ENCODE results near the gene ITGB2.

Gene ITGB2

DNA sequence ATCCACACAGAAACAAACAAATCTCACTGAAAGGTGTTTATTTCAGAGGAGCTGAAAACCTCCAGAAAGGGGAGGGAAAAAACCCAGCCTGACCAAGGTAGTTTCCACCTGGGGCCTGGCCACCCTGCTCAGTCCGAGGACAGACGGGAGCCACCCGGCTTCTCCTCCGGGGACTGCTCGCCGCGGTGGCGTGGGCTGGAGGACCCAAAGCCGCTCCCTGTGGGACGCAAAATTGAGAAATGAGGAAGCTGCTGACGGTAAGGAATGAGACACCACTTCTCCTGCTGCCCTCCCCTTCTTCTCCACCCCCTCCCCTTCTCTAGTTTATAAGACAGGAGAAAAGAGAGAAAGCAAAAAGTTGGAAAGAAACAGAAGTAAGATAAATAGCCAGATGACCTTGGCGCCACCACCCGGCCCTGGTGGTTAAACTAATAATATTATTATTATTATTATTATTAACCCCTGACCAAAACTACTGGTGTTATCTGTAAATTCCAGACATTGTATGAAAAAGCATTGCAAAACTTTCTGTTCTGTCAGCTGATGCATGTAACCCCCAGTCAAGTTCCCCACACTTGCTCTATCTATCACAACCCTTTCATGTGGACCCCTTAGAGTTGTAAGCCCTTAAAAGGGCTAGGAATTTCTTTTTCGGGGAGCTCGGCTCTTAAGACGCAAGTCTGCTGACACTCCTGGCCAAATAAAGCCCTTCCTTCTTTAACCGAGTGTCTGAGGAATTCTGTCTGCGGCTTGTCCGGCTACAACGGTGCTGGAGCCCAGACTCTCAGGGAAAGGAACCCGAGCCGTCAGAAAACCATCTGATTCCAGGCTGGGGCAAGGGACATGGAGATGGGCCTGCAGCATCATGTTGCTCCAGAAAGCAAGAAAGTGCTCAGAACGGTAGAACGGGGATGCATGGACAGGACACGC lies 12.5 kb downstream of the ITGB2 start:
- no CpG with 5 or more reads among the region's 25 CpGs for WGBS (ENCODE audit: extremely low coverage, insufficient coverage, insufficient read length)
- Histone ChIP-seq H3K4ac (ENCODE audit: low read depth, low read length) (no peak overlapping the region), H3K9me3 (ENCODE audit: insufficient read depth, low read depth, low read length) (peaks cover 4% of the 10 kb centered on the region)

GRCh38 chr21:44907225-44907965 lies 13.3 kb downstream of the ITGB2 start:
- no peak overlapping the region for H2BK120ac ChIP-seq (ENCODE audit: insufficient read depth, low read length, poor library complexity)
- H3K4me2 ChIP-seq (ENCODE audit: low read length) = no peak overlapping the region
- no peaks in the 10 kb centered on the region for H3K79me1 ChIP-seq (ENCODE audit: low read length)
- WGBS (ENCODE audit: extremely low coverage, insufficient coverage, insufficient read length) = no CpG with 5 or more reads among the region's 16 CpGs
- no peak overlapping the region for H2BK5ac ChIP-seq (ENCODE audit: low read depth, low read length, poor library complexity)
- H3K14ac ChIP-seq (ENCODE audit: low read length) = no peak overlapping the region
- no peaks in the 10 kb centered on the region for H3K36me3 ChIP-seq (ENCODE audit: control insufficient read depth in 1 of 2, insufficient read depth in 2 of 2, low read length in 2 of 2)
- no peak overlapping the region for H4K8ac ChIP-seq (ENCODE audit: low read depth, low read length)
- no peaks in the 10 kb centered on the region for H3K27me3 ChIP-seq (ENCODE audit: insufficient read depth, low read length)
- H3K4me3 ChIP-seq (ENCODE audit: low read depth, low read length) = no peak overlapping the region
- H3K9ac ChIP-seq (ENCODE audit: low read length) = no peak overlapping the region
- H2AK5ac ChIP-seq (ENCODE audit: low read length) = no peak overlapping the region
- H3K9me3 ChIP-seq (ENCODE audit: insufficient read depth, low read depth, low read length) = peaks cover 8% of the 10 kb centered on the region
- no peak overlapping the region for H3K23ac ChIP-seq (ENCODE audit: low read length)
- H2BK12ac ChIP-seq (ENCODE audit: low read length) = no peak overlapping the region
- no peak overlapping the region for H4K12ac ChIP-seq (ENCODE audit: low read depth, low read length)
- no peak for DNase-seq
- H4K91ac ChIP-seq (ENCODE audit: low read depth, low read length) = no peak overlapping the region
- peaks cover 0 to 2% of the 10 kb centered on the region in 2 experiments for H3K4me1 ChIP-seq (ENCODE audit: control insufficient read depth in 1 of 2, insufficient read depth in 2 of 2, low read length in 2 of 2)
- H3K79me2 ChIP-seq (ENCODE audit: control insufficient read depth, insufficient read depth, low read length, poor library complexity) = no peaks in the 10 kb centered on the region
- no peak overlapping the region for H2AFZ ChIP-seq (ENCODE audit: insufficient read depth, low read length, poor library complexity)
- H3K4ac ChIP-seq (ENCODE audit: low read depth, low read length) = no peak overlapping the region
- no peak overlapping the region for H3K27ac ChIP-seq (ENCODE audit: low read depth, low read length)
- H3K18ac ChIP-seq (ENCODE audit: low read length) = no peak overlapping the region

More for the DNA sequence above, 12.5 kb downstream of the ITGB2 start:
- no peak overlapping the region for H2BK12ac ChIP-seq (ENCODE audit: low read length)
- H3K4me3 ChIP-seq (ENCODE audit: low read depth, low read length) = no peak overlapping the region
- peak in 1 of 2 donors; percentile 34 for DNase-seq
- H3K36me3 ChIP-seq (ENCODE audit: control insufficient read depth in 1 of 2, insufficient read depth in 2 of 2, low read length in 2 of 2) = no peaks in the 10 kb centered on the region
- H2AK5ac ChIP-seq (ENCODE audit: low read length) = no peak overlapping the region
- H4K12ac ChIP-seq (ENCODE audit: low read depth, low read length) = no peak overlapping the region
- no peak overlapping the region for H3K18ac ChIP-seq (ENCODE audit: low read length)
- no peak overlapping the region for H2BK5ac ChIP-seq (ENCODE audit: low read depth, low read length, poor library complexity)
- no peaks in the 10 kb centered on the region for H3K79me2 ChIP-seq (ENCODE audit: control insufficient read depth, insufficient read depth, low read length, poor library complexity)
- H3K23ac ChIP-seq (ENCODE audit: low read length) = no peak overlapping the region
- H3K4me1 ChIP-seq (ENCODE audit: control insufficient read depth in 1 of 2, insufficient read depth in 2 of 2, low read length in 2 of 2) = no peaks in the 10 kb centered on the region
- no peak overlapping the region for H3K4me2 ChIP-seq (ENCODE audit: low read length)
- no peaks in the 10 kb centered on the region for H3K27me3 ChIP-seq (ENCODE audit: insufficient read depth, low read length)
- H4K8ac ChIP-seq (ENCODE audit: low read depth, low read length) = no peak overlapping the region
- no peak overlapping the region for H3K27ac ChIP-seq (ENCODE audit: low read depth, low read length)
- H4K91ac ChIP-seq (ENCODE audit: low read depth, low read length) = no peak overlapping the region
- H2AFZ ChIP-seq (ENCODE audit: insufficient read depth, low read length, poor library complexity) = no peak overlapping the region
- H3K79me1 ChIP-seq (ENCODE audit: low read length) = no peaks in the 10 kb centered on the region
- no peak overlapping the region for H3K9ac ChIP-seq (ENCODE audit: low read length)
- no peak overlapping the region for H2BK120ac ChIP-seq (ENCODE audit: insufficient read depth, low read length, poor library complexity)
- H3K14ac ChIP-seq (ENCODE audit: low read length) = no peak overlapping the region

GRCh38 chr21:44905728-44906090 lies 15.0 kb downstream of the ITGB2 start:
- no peak overlapping the region for H3K4me3 ChIP-seq (ENCODE audit: low read depth, low read length)
- peak in 1 of 2 donors; percentile 6 for DNase-seq
- no peak overlapping the region for H3K4me2 ChIP-seq (ENCODE audit: low read length)
- no peak overlapping the region for H3K9ac ChIP-seq (ENCODE audit: low read length)
- no peak overlapping the region for H4K91ac ChIP-seq (ENCODE audit: low read depth, low read length)
- H2BK12ac ChIP-seq (ENCODE audit: low read length) = no peak overlapping the region
- H4K12ac ChIP-seq (ENCODE audit: low read depth, low read length) = no peak overlapping the region
- H3K36me3 ChIP-seq (ENCODE audit: control insufficient read depth in 1 of 2, insufficient read depth in 2 of 2, low read length in 2 of 2) = no peaks in the 10 kb centered on the region
- H3K9me3 ChIP-seq (ENCODE audit: insufficient read depth, low read depth, low read length) = peaks cover 15% of the 10 kb centered on the region
- H3K27me3 ChIP-seq (ENCODE audit: insufficient read depth, low read length) = no peaks in the 10 kb centered on the region
- WGBS (ENCODE audit: extremely low coverage, insufficient coverage, insufficient read length) = no CpG with 5 or more reads among the region's 7 CpGs
- peaks cover 6% of the 10 kb centered on the region in 2 experiments for H3K4me1 ChIP-seq (ENCODE audit: control insufficient read depth in 1 of 2, insufficient read depth in 2 of 2, low read length in 2 of 2)
- no peak overlapping the region for H3K18ac ChIP-seq (ENCODE audit: low read length)
- H3K14ac ChIP-seq (ENCODE audit: low read length) = no peak overlapping the region
- no peak overlapping the region for H2AK5ac ChIP-seq (ENCODE audit: low read length)
- H2BK5ac ChIP-seq (ENCODE audit: low read depth, low read length, poor library complexity) = no peak overlapping the region
- H3K79me1 ChIP-seq (ENCODE audit: low read length) = no peaks in the 10 kb centered on the region
- H2BK120ac ChIP-seq (ENCODE audit: insufficient read depth, low read length, poor library complexity) = no peak overlapping the region
- no peak overlapping the region for H2AFZ ChIP-seq (ENCODE audit: insufficient read depth, low read length, poor library complexity)
- H4K8ac ChIP-seq (ENCODE audit: low read depth, low read length) = no peak overlapping the region
- no peak overlapping the region for H3K4ac ChIP-seq (ENCODE audit: low read depth, low read length)
- no peak overlapping the region for H3K23ac ChIP-seq (ENCODE audit: low read length)
- H3K79me2 ChIP-seq (ENCODE audit: control insufficient read depth, insufficient read depth, low read length, poor library complexity) = no peaks in the 10 kb centered on the region
- no peak overlapping the region for H3K27ac ChIP-seq (ENCODE audit: low read depth, low read length)

DNA sequence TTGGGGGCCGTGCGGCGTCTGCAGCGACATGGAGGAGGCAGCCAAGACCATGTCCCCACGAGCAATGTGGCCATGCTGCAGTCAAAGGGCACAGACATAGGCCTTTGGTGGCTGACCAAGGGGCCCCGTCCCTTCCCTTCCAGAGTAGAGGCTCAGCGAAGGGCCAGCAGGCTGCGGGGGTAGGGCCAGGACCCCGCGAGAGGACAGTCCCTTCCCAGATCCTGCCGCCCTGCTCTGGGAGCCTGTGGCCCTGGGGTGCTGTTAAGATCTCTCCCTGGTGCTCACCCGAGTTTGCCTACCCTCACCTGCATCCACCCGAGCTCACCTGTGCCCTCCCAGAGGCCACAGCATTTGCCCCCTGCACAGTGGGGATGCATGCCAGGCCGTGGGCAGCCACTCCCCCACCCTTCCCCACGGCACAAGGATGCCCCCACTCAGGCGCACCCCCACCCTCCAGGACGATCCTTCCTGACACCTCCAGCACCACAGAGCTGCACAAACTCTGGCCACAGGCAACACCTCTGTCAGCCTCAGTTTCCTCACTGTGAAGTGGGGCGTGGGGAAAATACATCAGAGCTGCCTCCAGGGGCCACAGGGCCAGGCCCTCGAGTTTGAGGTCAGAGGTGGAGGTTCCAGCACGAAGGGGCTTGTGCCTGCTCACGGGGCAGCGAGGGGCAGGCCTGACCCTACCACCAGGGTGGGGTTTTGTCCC lies 15.5 kb downstream of the ITGB2 start:
- Histone ChIP-seq H3K18ac (ENCODE audit: low read length) (no peak overlapping the region), H2BK12ac (ENCODE audit: low read length) (no peak overlapping the region), H2AFZ (ENCODE audit: insufficient read depth, low read length, poor library complexity) (no peak overlapping the region), H3K4me1 (ENCODE audit: control insufficient read depth in 1 of 2, insufficient read depth in 2 of 2, low read length in 2 of 2) (peaks cover 6% of the 10 kb centered on the region in 2 experiments), H4K8ac (ENCODE audit: low read depth, low read length) (no peak overlapping the region), H4K91ac (ENCODE audit: low read depth, low read length) (no peak overlapping the region), H3K36me3 (ENCODE audit: control insufficient read depth in 1 of 2, insufficient read depth in 2 of 2, low read length in 2 of 2) (no peaks in the 10 kb centered on the region), H2AK5ac (ENCODE audit: low read length) (no peak overlapping the region), H3K27me3 (ENCODE audit: insufficient read depth, low read length) (no peaks in the 10 kb centered on the region), H3K4me2 (ENCODE audit: low read length) (no peak overlapping the region), H2BK120ac (ENCODE audit: insufficient read depth, low read length, poor library complexity) (no peak overlapping the region), H3K79me2 (ENCODE audit: control insufficient read depth, insufficient read depth, low read length, poor library complexity) (no peaks in the 10 kb centered on the region), H3K4ac (ENCODE audit: low read depth, low read length) (no peak overlapping the region), H2BK5ac (ENCODE audit: low read depth, low read length, poor library complexity) (no peak overlapping the region), H3K9me3 (ENCODE audit: insufficient read depth, low read depth, low read length) (peaks cover 15% of the 10 kb centered on the region), H3K79me1 (ENCODE audit: low read length) (no peaks in the 10 kb centered on the region), H3K4me3 (ENCODE audit: low read depth, low read length) (no peak overlapping the region), H4K12ac (ENCODE audit: low read depth, low read length) (no peak overlapping the region), H3K23ac (ENCODE audit: low read length) (no peak overlapping the region), H3K9ac (ENCODE audit: low read length) (no peak overlapping the region), H3K14ac (ENCODE audit: low read length) (no peak overlapping the region), H3K27ac (ENCODE audit: low read depth, low read length) (no peak overlapping the region)
- no peak for DNase-seq
- whole genome bisulfite sequencing (ENCODE audit: extremely low coverage, insufficient coverage, insufficient read length) = no CpG with 5 or more reads among the region's 22 CpGs
